Activated effector memory CD4-positive, alpha-beta T cell treated with Interleukin-2 at 50 U/mL for 16 hours (primary cell): ENCODE data around the gene TAS2R41.
"Not testable (repeated sequence)": the region's sequence is repeated elsewhere in the genome, so short reads cannot be mapped to it uniquely, and the experiment has no call there.

Source experiments
- DNase-seq: peaks from one replicate; pipeline ENCODE4 v3.0.0-alpha.2; 2020

Gene TAS2R41

DNA sequence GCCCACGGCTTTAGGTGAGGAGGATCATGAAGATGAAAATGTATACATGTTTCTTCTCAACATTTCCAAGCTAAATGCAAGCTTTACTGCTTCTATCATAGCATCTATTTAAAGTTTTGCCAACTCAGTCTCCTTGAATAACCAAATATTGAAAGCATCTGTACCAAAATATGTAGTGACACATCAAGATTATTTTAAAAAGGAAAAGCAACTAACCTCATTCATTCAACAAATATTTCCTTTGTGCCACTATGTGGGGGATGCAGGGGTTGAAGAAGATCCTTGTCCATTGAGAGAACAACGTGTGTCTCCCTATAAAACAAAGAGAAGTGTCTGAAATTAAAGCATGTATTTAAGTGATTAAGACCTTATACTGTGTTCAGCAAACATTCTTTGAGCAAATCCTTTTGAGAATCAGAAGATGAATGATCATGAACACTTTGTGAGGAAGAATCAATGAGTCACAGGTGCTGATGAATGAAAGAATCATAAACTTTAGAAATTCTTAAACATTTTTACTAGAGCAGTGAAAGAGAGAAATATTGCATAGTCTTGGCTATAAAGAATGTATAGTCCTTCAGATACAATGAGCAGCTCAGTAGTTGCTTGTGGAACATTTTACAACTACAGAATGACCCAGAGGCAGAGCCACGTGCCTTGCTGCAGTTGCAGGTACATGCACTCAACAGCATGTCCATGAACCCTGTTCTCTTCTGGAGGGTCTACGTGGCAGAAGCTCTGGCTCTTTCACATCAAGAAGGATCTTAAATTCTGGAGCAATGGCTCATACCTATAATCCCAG is 20.5 kb upstream of the TAS2R41 start:
- no peak for DNase-seq

DNA sequence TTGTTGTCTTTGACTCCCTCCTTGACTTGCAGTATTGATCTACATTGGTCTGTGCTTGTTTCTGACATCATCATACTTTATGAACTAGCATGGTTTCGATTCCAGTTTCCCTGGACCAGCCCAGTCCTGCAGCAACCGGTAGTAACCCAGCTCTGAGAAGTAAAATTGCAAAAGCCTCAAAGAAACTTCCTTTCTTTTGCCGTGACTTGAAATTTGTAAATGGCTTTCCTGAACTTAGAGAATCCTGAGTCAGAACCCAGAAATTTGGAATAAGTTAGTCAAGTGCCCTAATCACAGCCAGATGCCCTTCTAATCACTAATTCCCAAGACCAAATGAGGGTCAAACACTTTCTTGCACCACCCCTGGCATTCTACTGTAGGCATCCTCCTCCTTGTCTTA is 19.4 kb upstream of the TAS2R41 start:
- no peak for DNase-seq

DNA sequence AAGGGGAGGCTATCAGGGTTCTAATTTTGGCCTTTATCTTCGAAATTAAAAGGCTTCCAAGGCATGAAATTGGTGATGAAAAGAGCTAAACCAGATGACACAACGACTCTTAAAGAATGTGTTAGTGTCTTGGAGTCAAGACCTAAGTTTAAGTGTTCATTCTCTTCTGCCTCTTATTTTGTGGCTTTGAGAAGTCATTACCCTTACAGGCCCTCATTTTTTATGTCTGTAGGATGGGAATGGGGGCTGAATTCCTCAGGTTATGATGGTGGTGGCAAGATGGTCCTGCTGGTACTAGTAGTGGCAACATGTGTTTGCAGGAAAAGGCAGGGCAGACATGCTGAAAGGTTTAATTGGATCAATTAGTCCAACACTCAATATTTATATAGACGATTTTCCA is 19.0 kb upstream of the TAS2R41 start:
- no peak for DNase-seq

DNA sequence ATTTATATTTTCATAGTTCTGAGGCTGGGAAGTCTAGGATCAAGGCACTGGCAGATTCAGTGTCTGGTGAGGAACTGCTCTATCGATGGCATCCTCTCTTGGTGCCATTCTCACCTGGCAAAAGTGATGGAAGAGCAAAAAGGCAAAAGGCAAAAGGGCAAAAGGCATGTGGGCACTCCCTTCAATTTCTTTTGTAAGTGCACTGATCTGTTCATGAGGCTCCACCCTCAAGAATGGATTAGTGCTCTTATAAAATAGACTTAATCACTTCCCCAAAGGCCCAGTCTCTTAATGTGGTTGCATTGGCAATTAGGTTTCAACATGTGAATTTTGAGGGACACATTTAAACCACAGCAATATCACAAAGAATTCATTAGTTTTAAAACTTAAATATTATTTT is 18.3 kb upstream of the TAS2R41 start:
- no peak for DNase-seq

DNA sequence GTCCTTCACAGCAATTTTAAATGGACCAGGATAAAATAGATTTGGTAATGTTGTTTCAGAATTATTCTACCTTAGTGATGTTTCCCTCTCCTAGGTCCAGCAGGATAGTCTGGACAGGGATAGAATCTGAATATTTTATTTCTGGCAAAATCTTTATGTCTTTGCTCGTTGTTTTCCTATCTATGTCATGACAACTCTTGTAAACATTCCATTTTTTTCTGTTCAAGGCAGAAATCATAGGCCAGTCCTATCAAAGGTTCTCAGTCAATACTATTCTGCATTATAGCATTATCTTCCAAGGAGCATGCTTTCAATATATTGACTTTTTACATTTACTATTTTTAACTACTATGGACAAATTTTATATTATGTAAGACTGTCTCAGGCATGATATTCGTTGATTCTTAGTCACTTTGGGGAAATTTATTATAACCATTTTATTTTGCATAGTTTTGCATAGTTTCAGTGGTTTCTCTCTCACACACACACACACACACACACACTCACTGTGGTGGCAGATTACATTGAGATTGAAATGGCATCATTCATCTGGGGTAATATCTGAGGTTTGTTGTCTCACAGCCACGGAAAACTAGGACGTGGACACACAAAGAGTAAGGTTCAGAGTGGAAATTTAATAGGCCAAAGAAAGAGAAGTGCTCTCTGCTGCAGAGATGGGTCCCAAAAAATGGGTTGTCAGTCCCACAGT is 17.2 kb upstream of the TAS2R41 start:
- DNase-seq: no peak

DNA sequence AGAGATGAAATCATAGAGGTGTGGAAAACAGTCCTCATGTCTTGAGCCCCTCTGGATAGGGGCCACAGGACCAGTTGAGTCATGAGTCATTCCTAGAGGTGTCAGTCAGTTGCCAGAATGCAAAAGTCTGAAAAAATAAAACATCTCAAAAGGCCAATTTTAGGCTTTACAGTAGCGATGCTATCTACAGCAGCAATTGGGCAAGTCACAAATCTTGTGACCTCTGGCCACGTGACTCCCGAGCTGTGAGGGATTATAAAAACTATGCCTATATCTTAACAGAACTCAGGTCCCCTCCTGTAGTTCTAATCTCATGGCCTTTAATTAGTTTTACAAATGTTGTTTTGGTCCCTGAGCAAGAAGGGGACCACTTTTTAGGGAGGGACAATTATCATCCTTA is 15.6 kb upstream of the TAS2R41 start:
- DNase-seq: no peak

DNA sequence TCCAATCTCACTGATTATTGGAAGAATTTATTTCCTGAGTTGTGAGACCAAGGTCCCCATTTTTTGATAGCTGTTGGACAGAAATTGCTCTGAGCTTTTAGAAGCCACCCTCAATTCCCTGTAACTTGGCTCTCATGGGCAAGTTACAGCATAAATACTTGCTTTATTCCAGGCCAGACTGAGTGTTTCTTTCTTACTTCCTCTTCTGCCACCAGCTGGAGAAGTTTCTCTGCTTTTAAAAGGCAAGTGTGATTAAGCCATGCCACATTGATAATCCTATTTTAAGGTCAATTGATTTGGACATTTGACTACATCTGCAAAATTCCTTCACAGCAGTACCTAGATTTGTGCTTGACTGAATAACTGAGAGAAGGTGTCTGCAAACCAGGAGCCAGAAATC is 14.1 kb upstream of the TAS2R41 start:
- DNase-seq: no peak

DNA sequence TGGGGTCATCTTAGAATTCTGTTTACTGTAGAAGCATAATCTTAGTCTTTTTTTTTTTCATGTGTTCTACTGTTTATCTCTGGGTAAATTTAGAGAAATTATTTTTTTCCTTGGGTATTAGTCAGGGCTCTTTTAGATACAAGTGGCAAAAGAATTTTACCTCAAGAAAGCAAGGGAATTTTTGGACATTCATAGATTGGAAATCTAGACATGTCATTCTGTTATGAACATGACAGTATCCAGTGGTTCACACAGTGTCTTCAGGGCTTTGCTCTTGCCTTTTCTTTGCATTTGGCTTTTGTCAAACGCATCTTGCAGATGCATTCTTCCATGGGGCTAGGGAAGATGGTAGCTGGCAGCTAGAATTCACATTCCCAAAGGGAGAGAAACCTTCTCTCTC is 13.7 kb upstream of the TAS2R41 start:
- DNase-seq: no peak

DNA sequence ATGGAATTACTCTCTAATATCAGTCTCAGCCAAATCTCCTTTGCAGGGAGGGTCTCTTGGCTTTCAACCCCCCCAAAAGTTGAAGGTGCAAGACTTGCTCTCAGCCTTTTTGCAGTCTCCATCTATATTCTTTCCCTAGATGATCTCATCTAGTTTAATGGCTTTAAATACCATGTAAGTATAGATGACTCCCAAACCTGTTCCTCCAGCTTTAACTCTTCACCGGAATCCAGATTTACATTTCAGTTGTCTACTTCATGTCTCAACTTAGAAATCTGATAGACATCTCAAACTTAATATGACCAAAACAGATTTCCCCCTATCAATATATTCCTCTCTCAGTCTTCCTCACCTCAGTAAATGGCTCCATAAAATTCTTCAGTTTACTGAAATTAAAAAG is 9.9 kb upstream of the TAS2R41 start:
- DNase-seq: no peak

DNA sequence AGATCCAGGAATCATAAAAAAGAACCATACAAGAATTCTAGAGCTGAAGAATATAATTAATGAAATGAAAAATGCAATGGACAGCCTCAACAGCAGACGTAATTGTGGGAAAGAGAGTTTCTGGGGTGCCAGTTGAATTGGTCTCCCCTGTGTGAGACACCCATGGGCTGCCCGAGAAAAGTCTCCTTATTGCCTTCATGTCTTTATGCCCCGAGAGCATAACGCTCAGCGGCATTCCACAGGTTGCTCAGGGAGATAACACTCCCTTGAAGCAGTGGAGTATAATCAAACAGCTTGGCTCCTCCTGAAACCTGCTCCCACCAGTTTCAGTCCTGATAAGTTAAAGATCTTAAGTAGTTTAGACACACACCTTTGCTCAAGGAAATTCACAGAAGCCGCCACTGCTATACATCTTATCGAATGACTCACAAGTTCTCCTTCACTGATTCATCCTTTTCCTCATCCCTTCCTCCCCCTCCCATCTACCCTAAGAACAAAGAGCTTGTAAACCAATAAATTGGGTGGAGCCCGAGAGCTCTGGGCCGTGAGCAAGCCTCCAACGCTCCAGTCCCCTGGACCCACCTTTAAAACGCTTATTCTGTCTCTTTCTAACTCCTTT is 5.5 kb upstream of the TAS2R41 start:
- not testable (repeated sequence) for DNase-seq

DNA sequence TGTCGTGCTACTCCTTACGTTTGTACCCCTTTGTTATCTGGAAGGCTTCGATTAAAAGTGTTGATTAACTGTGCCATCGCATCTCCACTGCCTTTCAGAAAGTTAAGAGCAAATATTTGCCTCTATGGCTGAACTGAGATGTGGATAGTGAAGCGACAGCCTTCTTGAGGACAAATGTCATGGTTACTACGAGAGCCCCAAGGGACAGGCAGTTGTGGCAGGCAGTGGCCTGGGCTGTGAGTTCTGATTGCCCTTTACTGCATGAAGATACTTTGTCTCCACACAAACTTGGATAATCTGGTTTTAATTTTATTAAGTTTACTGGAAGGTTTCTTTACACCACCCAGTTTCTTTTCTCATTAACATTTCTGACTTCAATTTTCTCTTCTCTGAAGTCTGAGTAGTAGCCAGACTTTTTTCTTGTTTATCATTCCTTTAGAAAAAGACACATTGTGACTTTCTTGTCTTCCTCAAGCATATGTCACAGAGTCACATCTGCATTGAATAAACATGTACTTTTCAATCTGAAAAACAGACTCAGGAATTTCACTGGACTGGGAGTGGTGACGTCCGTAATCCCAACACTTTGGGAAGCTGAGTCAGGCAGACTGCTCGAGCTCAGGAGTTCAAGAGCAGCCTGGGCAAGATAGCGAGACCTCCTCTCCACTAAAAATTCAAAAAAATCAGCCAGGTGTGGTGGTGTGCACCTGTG is 1.5 kb downstream of the TAS2R41 start:
- DNase-seq: no peak

DNA sequence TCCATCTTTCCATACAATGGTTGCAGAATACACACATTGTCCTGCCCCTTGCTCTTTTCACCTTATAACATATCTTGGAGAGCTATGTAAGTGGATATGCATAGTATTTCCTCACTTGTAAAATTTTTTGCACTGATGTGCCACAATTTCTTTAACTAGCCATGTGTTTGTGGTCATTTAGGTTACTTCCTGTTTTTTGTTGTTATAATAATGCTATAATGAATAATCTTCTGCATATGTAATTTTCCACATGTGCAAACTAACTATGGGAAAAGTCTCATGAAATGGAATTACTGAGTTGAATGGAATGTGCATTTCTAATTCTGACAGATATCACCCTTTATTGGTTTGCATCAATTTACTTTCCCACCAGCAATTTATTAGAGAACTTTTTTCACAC is 2.8 kb downstream of the TAS2R41 start:
- no peak for DNase-seq

DNA sequence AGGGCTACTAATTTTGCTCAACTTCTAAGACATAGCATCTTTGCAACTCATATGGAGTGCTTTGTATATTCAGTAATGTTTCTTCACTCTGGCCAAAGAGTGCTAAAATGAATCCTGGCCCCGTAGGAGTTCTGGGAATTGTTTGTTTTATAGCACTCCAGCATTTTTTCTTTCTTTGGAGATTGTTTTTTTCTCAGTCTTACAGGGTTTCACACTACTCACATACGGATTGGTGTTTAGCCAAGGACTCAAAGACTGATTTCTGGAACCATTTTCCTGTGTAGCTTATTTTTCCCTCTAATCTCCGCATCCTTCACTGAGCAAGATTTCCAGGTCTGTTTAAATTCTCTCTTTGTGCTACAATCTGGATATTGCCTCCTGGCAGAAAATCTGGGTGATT is 6.4 kb downstream of the TAS2R41 start:
- no peak for DNase-seq

DNA sequence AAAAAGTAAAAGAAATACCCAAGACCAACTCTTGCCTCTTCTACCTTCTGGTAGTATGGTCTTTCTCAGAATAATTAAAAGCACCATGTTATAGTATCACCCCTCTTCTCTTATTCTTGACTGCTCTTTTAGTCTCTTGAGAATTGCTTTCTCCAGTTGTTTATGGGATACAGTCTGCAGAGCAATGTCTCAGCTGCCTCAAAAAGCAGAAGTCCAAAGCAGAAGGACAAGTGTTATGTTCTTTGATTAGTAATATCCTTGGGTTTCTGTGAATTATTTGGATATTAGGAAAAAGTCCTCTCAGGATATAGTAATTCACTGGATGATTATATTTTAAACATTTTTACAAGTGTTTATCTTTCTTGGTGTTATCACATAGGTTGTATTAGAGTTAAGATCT is 7.4 kb downstream of the TAS2R41 start:
- no peak for DNase-seq

DNA sequence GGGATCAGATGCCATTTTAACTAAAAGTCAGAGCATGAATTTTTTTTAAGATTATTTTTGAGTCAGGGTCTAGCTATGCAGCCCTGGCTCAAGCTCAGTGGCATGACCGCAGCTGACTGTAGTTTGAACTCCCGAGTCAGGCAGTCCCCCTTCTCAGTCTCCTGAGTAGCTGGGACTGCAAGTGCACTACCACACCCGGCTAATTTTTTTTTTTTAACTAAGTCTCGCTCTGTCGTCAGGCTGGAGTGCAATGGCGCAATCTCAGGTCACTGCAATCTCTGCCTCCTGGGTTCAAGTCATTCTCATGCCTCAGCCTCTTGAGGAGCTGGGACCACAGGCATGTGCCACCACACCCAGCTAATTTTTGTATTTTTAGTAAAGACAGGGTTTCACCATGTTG is 7.8 kb downstream of the TAS2R41 start:
- DNase-seq: no peak

DNA sequence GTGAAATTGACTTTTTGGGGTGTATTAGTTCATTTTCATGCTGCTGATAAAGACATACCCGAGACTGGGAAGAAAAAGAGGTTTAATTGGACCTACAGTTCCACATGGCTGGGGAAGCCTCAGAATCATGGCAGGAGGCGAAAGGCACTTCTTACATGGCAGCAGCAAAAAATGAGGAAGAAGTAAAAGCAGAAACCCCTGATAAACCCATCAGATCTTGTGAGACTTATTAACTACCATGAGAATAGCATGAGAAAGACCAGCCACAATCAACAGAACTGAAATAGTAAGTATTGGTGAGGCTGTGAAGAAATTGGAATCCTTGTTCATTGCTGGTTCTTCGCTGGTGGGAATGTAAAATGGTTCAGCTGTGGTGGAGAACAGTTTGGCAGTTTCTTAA is 8.6 kb downstream of the TAS2R41 start:
- DNase-seq: not testable (repeated sequence)

DNA sequence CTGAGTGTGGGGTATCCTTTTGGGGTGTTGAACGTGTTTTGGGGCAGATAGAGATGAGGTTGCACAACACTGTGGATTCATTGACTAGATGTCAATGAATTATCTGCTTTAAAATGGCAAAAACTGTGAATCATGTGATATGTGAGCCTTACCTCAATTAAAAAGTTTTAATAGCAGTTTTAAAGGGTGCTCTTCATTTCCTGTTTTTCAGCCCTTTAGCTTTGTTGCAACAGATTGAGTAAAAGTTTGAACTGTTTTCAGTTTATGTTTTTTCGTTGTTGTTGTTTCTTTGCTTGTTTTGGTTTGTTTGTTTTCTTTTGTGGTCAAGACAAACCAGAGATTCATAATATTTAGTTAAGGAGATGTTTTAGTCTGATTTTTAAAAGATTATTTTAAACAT is 9.4 kb downstream of the TAS2R41 start:
- DNase-seq: no peak

DNA sequence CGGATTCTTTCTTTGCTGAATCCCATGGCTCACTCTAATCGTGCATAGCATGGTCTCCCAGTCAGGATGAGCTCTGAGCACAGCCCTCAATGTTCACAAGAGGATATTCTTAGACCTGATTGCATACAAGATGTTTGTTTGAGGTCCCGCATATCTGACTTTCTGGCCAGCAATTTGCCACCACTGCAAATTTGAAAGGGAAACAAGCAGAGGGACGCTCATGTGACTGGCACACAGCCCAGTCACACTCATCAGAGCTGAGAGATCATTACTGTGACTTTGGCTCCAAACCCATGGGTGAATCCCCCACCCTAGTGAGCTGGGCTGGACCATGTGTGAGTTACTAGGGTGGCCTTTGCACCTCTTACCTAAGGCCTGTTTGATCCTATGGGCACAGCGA is 9.9 kb downstream of the TAS2R41 start:
- no peak for DNase-seq

DNA sequence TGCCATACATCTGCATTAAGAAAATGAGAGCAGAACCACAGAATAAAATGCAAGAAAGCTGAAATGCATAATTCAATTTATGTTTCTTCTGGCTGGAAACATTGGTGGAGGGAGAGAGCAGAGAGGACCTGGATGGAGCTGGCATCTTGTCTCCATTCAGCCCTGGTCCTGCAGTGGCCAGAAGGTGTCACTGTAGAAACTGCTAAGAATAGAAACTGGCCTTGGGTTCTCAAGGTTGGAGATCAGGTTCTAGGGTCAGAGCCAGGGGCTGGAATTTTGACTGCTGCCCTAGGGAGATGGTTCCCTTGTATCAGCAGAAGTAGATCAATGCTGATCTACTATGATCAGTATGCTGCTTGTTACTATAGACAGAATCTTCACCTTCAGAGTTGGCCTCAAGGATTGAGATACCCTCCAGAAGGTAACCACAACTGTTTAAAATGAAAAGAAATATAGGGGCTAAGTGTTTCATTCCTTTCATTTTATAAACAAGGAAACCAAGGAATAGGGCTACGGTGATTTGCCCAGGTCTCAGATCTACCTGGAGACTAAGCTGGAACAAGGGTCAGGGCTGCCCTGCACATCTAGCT is 13.1 kb downstream of the TAS2R41 start:
- DNase-seq: no peak

DNA sequence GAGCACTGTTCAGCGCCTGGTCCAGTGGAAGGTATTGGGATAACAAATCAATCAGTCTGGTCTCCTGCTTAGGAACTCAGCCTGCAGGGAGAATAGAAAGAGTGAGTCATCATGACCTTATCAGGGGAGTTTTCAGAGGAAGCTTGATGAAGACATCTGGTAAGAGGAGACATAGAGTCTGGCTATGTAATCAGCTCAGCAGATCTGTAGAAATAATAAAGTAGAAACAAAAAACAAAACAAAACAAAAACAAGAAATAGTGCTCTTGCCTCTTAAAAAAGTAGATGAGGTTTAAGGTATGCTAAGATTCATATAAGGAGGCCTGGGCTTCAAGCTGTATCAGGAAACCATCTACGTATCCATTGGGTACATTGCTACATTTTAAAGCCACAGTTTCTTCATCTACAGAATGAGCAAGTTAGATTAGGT is 14.4 kb downstream of the TAS2R41 start:
- DNase-seq: no peak

DNA sequence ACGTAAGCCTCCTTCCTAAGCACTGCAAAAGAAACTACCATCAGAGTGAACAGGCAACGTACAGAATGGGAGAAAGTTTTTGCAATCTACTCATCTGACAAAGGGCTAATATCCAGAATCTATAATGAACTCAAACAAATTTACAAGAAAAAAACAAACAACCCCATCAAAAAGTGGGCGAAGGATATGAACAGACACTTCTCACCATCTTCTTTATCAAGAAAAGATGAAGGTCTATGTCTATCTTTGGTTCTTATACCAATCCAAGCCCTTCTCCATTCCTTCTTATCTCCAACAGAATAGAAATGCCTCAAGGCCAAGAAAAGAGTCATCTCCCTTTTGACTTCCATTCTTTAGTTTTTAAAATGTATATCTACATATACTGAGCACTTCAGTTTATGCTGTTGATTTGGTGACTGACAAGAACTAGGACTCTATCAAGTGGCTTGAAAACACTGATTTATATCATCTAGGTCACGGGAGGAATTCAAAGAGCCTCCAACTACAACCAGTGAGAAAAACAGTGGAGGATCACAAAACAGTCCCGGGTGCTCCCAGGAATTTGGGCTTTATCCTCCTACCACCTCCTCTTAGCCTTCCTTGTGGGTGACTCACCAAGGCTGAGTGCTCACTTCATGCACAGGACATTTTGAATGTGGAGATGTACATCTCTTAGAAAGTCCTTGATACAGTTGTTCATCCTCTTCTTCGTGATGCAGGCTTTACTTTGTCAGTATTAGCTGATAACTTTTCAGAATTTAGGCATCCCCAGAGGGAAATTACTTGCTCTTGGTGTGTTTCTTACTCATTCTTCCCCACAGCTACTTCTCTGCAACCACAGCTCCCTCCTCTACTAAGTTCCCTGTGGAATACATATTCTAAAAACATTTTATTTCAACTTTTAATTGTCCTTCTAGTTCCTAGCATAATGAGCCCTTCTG is 15.4 kb downstream of the TAS2R41 start:
- DNase-seq: no peak

DNA sequence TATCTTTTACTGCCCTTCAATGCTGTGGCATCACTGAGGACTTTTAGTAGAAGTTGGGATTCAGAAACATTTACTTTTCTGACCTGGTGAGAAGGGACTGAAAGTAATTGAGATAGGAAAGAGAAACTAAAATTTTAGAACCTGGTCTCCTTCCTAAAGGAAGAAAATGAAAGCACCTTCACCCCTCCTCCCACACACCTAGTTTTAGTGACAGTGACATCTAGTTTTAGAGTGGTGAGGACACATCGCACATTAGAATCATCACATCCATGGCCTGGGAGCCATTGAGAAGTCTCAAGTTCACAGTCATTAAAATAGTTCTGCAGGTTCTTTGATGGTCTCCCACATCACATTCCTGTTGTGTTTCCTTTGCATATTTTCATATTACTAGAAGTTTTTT is 16.1 kb downstream of the TAS2R41 start:
- DNase-seq: no peak
